Measurements from ENCODE around the gene MAST2.

Gene MAST2

DNA sequence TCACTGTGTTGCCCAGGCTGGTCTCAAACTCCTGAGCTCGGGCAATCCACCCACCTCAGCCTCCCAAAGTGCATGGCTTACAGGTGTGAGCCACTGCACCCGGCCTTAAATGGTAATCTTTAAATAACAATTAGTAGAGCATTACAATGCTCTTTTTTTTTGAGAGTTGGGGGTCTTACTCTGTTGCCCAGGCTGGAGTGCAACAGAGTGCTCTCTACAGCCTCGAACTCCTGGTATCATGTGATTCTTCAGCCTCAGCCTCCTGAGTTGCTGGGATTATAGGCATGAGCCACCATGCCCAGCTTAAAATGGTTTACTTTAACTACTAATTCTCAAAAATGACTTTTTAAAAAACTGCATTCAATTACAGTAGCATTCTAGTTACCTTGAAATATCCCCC lies 276.8 kb downstream of the MAST2 start:
- no peak for DNase-seq

DNA sequence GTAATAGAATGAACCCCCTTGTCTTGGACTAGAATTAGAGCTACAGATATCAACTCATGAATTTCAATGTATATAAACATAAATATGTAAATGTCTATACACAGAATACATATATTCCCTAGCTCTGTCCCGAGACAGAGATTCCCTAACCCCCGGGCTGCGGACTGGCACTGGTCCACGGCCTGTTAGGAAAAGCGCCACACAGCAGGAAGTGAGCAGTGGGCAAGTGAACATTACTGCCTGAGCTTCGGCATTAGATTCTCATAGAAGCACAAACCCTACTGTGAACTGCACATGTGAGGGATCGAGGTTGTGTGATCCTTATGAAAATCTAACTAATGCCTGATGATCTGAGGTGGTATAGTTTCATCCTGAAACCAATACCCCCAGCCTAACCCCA lies 277.8 kb downstream of the MAST2 start:
- no peak for DNase-seq

DNA sequence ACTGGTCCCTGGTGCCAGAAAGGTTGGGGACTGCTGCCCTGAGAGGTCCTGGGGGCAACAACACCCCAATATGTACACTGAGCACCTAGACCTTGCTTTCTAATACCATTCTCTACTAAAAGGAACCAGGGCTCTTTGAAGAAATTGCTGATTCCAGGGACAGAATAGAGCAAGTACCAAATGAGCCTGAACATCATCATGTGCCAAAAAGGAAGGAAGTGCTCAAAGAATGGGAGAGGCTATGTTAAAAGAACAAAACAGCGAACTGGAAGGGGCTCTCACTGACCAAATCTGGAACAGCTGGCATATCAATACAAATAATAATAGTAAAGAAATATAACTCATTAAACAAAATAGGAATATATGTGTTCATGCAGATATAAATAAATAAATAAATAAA lies 278.2 kb downstream of the MAST2 start:
- DNase-seq: no peak

DNA sequence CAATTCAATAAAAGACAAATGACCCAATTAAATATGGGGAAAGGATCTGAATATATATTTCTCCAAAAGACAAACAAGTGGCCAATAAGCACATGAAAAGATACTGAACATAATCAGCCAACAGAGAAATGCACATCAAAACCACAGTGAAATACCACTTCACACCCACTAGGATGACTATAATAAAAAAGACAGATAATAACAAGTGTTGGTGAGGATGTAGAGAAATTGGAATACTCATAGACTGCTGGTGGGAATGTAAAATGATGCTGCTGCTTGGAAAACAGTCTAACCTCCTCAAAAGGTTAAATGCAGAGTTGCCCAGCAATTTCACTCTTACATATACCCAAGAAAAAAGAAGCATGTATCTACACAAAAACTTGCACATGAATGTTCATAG lies 280.2 kb downstream of the MAST2 start:
- DNase-seq: no peak

- DNase-seq: no peak
These were observed 281.4 kb downstream of the MAST2 start for GRCh38 chr1:46084553-46085451.
